Loucy (cell line): ENCODE measurements around the gene FBXL13.

Experiments used
- H2AFZ ChIP-seq: fragments of 200-600 bp; sonication (generic); 2 replicates; pipeline ENCODE4 v1.6.0; 2016; ENCODE audit warnings: antibody characterized with exemption, mild to moderate bottlenecking, low read length, moderate library complexity
- H3F3A ChIP-seq: fragments of 200-600 bp; 2 replicates; pipeline ENCODE4 v1.6.0; 2016; ENCODE audit warnings: antibody characterized with exemption, low read depth, mild to moderate bottlenecking
- H3K27me3 ChIP-seq: fragments of 200-600 bp; sonication (generic); 2 replicates; pipeline ENCODE4 v1.6.1; 2014; ENCODE audit warnings: low read length, mild to moderate bottlenecking; ENCODE audit not compliant: insufficient read depth, poor library complexity, severe bottlenecking
- H3K36me3 ChIP-seq: fragments of 200-600 bp; sonication (generic); 2 replicates; pipeline ENCODE4 v1.6.1; 2016; ENCODE audit warnings: low read length; ENCODE audit not compliant: insufficient read depth
- H3K4me1 ChIP-seq: fragments of 200-600 bp; sonication (generic); 2 replicates; pipeline ENCODE4 v1.5.1; 2014; ENCODE audit warnings: low read length, mild to moderate bottlenecking; ENCODE audit not compliant: insufficient read depth, poor library complexity, severe bottlenecking
- H3K4me2 ChIP-seq: fragments of 200-600 bp; sonication (generic); 2 replicates; pipeline ENCODE4 v1.6.0; 2014; ENCODE audit warnings: antibody characterized with exemption, low read length, low read depth, mild to moderate bottlenecking; ENCODE audit not compliant: poor library complexity, severe bottlenecking
- H3K4me3 ChIP-seq: fragments of 200-600 bp; sonication (generic); 2 replicates; pipeline ENCODE4 v1.5.1; 2014; ENCODE audit warnings: low read length, mild to moderate bottlenecking, mixed read lengths; ENCODE audit not compliant: poor library complexity, severe bottlenecking
- H3K79me2 ChIP-seq: fragments of 200-600 bp; sonication (generic); 2 replicates; pipeline ENCODE4 v1.6.1; 2014; ENCODE audit warnings: low read length; ENCODE audit not compliant: insufficient read depth
- H3K9ac ChIP-seq: fragments of 200-600 bp; sonication (generic); 2 replicates; pipeline ENCODE4 v1.6.0; 2014; ENCODE audit warnings: mild to moderate bottlenecking, low read depth, low read length, moderate library complexity; ENCODE audit not compliant: poor library complexity, severe bottlenecking
- H3K9me2 ChIP-seq: fragments of 200-600 bp; sonication (generic); replicated peaks from 2 replicates; pipeline ENCODE4 v1.6.1; 2016; ENCODE audit warnings: low read depth, low read length, mixed read lengths
- H3K9me3 ChIP-seq: fragments of 200-600 bp; sonication (generic); 2 replicates; pipeline ENCODE4 v1.6.1; 2014; ENCODE audit warnings: mild to moderate bottlenecking, antibody characterized with exemption, low read length, low read depth; ENCODE audit not compliant: insufficient read depth
- H4K20me1 ChIP-seq: fragments of 200-600 bp; sonication (generic); 2 replicates; pipeline ENCODE4 v1.6.0; 2014; ENCODE audit warnings: antibody characterized with exemption, low read length, mild to moderate bottlenecking; ENCODE audit not compliant: insufficient read depth, poor library complexity, severe bottlenecking
- EZH2phosphoT487 ChIP-seq: fragments of 200-600 bp; IDR thresholded peaks from 2 replicates; pipeline ENCODE4 v1.6.1; 2018; ENCODE audit warnings: antibody characterized with exemption, mild to moderate bottlenecking, moderate library complexity, borderline replicate concordance
- TF ChIP-seq, protein P1 (sequence below): fragments of 200-600 bp; sonication (generic); conservative IDR thresholded peaks from 2 replicates; pipeline ENCODE4 v1.5.1; 2014; ENCODE audit warnings: mild to moderate bottlenecking, antibody characterized with exemption, low read length

Gene FBXL13

DNA sequence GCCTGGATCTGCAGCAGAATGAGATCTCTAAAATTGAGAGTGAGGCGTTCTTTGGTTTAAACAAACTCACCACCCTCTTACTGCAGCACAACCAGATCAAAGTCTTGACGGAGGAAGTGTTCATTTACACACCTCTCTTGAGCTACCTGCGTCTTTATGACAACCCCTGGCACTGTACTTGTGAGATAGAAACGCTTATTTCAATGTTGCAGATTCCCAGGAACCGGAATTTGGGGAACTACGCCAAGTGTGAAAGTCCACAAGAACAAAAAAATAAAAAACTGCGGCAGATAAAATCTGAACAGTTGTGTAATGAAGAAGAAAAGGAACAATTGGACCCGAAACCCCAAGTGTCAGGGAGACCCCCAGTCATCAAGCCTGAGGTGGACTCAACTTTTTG lies 140.4 kb downstream of the FBXL13 start:
- Histone ChIP-seq H3K9me3 (no peaks in the 10 kb centered on the region), H2AFZ (no peak overlapping the region), H3K9me2 (no peaks in the 10 kb centered on the region), H3K4me3 (no peak overlapping the region), H3K79me2 (no peaks in the 10 kb centered on the region), H3K27me3 (no peaks in the 10 kb centered on the region), H3K4me2 (no peak overlapping the region), H3K36me3 (no peaks in the 10 kb centered on the region), H3F3A (no peaks in the 10 kb centered on the region), H3K9ac (no peak overlapping the region), H4K20me1 (no peaks in the 10 kb centered on the region), H3K4me1 (no peaks in the 10 kb centered on the region)
- TF ChIP-seq, protein P1, sequence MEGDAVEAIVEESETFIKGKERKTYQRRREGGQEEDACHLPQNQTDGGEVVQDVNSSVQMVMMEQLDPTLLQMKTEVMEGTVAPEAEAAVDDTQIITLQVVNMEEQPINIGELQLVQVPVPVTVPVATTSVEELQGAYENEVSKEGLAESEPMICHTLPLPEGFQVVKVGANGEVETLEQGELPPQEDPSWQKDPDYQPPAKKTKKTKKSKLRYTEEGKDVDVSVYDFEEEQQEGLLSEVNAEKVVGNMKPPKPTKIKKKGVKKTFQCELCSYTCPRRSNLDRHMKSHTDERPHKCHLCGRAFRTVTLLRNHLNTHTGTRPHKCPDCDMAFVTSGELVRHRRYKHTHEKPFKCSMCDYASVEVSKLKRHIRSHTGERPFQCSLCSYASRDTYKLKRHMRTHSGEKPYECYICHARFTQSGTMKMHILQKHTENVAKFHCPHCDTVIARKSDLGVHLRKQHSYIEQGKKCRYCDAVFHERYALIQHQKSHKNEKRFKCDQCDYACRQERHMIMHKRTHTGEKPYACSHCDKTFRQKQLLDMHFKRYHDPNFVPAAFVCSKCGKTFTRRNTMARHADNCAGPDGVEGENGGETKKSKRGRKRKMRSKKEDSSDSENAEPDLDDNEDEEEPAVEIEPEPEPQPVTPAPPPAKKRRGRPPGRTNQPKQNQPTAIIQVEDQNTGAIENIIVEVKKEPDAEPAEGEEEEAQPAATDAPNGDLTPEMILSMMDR, result no peak
- no peak for TF ChIP-seq EZH2phosphoT487

DNA sequence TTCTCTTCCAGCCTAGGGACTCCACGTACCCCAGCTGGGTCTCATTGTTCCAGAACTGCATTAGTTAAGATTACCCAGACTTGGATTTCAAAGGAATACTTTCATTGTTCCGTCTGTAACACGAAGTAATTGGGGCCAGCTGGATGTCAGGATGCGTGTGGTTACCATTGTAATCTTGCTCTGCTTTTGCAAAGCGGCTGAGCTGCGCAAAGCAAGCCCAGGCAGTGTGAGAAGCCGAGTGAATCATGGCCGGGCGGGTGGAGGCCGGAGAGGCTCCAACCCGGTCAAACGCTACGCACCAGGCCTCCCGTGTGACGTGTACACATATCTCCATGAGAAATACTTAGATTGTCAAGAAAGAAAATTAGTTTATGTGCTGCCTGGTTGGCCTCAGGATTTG lies 140.8 kb downstream of the FBXL13 start:
- Histone ChIP-seq H3K79me2 (no peaks in the 10 kb centered on the region), H3K27me3 (no peaks in the 10 kb centered on the region), H3K9me2 (no peaks in the 10 kb centered on the region), H2AFZ (no peak overlapping the region), H3K4me3 (no peak overlapping the region), H3K9me3 (no peaks in the 10 kb centered on the region), H4K20me1 (no peaks in the 10 kb centered on the region), H3K9ac (no peak overlapping the region), H3K4me1 (no peaks in the 10 kb centered on the region), H3F3A (no peaks in the 10 kb centered on the region), H3K36me3 (no peaks in the 10 kb centered on the region), H3K4me2 (no peak overlapping the region)
- TF ChIP-seq EZH2phosphoT487, result no peak
- TF ChIP-seq, protein P1, result no peak

DNA sequence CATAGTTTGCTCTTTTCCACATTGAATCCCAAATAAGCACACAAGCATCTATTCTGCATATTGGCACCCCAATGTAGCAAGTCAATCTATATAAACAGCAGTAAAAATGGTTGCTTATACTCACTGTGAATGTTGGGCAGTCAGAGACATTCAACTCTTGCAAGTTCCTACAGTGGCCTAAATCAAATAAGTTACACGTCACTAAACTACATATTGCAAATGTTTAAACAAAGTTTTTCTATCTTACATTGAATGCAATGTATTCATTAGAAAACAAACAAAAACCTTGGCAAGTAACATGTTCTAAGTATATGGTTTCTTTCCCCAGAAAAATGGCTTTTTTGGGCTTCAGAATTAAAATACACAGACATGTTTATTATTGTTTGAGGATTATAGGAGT lies 142.8 kb downstream of the FBXL13 start:
- Histone ChIP-seq H3K9me2 (no peaks in the 10 kb centered on the region), H3F3A (no peaks in the 10 kb centered on the region), H4K20me1 (no peaks in the 10 kb centered on the region), H3K4me2 (no peak overlapping the region), H3K36me3 (no peaks in the 10 kb centered on the region), H3K4me3 (no peak overlapping the region), H3K9me3 (no peaks in the 10 kb centered on the region), H2AFZ (no peak overlapping the region), H3K79me2 (no peaks in the 10 kb centered on the region), H3K9ac (no peak overlapping the region), H3K4me1 (no peaks in the 10 kb centered on the region), H3K27me3 (no peaks in the 10 kb centered on the region)
- TF ChIP-seq, protein P1, result no peak
- no peak for TF ChIP-seq EZH2phosphoT487
